GM23248 (cell line): ENCODE measurements around the gene CHN2. TPM values are rescaled to one million over a fixed set of nuclear protein-coding genes. Genes with fewer than 3 reads are reported as not detected.
A peak's percentile ranks its signal among the peaks of the same experiment; 100 is the strongest.

Source experiments
- DNase-seq: peaks from one replicate; pipeline ENCODE4 v3.0.0-alpha.2; 2015
- H2AFZ ChIP-seq: fragments of 200-600 bp; sonication (generic); 2 replicates; pipeline ENCODE4 v1.6.1; 2016; ENCODE audit warnings: antibody characterized with exemption
- H3F3A ChIP-seq: fragments of 200-600 bp; sonication (generic); 2 replicates; pipeline ENCODE4 v1.6.1; 2016; ENCODE audit warnings: mild to moderate bottlenecking, antibody characterized with exemption, mixed run types; ENCODE audit not compliant: insufficient read depth
- H3K27ac ChIP-seq: fragments of 200-600 bp; sonication (generic); 2 replicates; pipeline ENCODE4 v1.5.1; 2016; ENCODE audit warnings: mild to moderate bottlenecking
- H3K27me3 ChIP-seq: fragments of 200-600 bp; sonication (generic); replicated peaks from 2 replicates; pipeline ENCODE4 v1.6.1; 2016; ENCODE audit warnings: mild to moderate bottlenecking; ENCODE audit not compliant: insufficient read depth
- H3K36me3 ChIP-seq: fragments of 200-600 bp; sonication (generic); 2 replicates; pipeline ENCODE4 v1.6.1; 2016; ENCODE audit warnings: low read depth, mild to moderate bottlenecking
- H3K4me1 ChIP-seq: fragments of 200-600 bp; sonication (generic); 2 replicates; pipeline ENCODE4 v1.6.1; 2016; ENCODE audit warnings: mild to moderate bottlenecking; ENCODE audit not compliant: insufficient read depth
- H3K4me2 ChIP-seq: fragments of 200-600 bp; sonication (generic); one replicate; pipeline ENCODE4 v1.6.1; 2016; ENCODE audit warnings: mild to moderate bottlenecking; ENCODE audit not compliant: unreplicated experiment
- H3K4me3 ChIP-seq: fragments of 200-600 bp; sonication (generic); 2 replicates; pipeline ENCODE4 v1.5.1; 2016; ENCODE audit warnings: mild to moderate bottlenecking
- H3K79me2 ChIP-seq: fragments of 200-600 bp; sonication (generic); 2 replicates; pipeline ENCODE4 v1.6.1; 2016; ENCODE audit warnings: mild to moderate bottlenecking; ENCODE audit not compliant: insufficient read depth
- H3K9ac ChIP-seq: fragments of 200-600 bp; sonication (generic); 2 replicates; pipeline ENCODE4 v1.6.1; 2016; ENCODE audit warnings: mild to moderate bottlenecking
- H3K9me2 ChIP-seq: fragments of 200-600 bp; sonication (generic); 2 replicates; pipeline ENCODE4 v1.6.1; 2016; ENCODE audit warnings: mixed run types, mild to moderate bottlenecking, moderate library complexity; ENCODE audit not compliant: insufficient read depth
- H3K9me3 ChIP-seq: fragments of 200-600 bp; sonication (generic); one replicate; pipeline ENCODE4 v1.6.1; 2017; ENCODE audit warnings: low read depth
- H4K20me1 ChIP-seq: fragments of 200-600 bp; sonication (generic); 2 replicates; pipeline ENCODE4 v1.6.0; 2016; ENCODE audit not compliant: insufficient read depth
- EZH2 ChIP-seq: fragments of 200-600 bp; sonication (generic); IDR thresholded peaks from 2 replicates; pipeline ENCODE4 v1.6.1; 2018; ENCODE audit warnings: antibody characterized with exemption, mild to moderate bottlenecking; ENCODE audit not compliant: insufficient read depth, poor library complexity, severe bottlenecking
- EZH2phosphoT487 ChIP-seq: fragments of 200-600 bp; sonication (generic); IDR thresholded peaks from 2 replicates; pipeline ENCODE4 v1.6.1; 2018; ENCODE audit warnings: antibody characterized with exemption, moderate library complexity, mild to moderate bottlenecking, low read depth; ENCODE audit not compliant: insufficient read depth
- WGBS, 2 experiments: methylation state at CpG; one replicate each; pipeline ENCODE4 v1.1.6; 2015 to 2017; ENCODE audit warnings: low lambda C conversion rate in 2 of 2, low coverage in 1 of 2; ENCODE audit errors: missing lambda C conversion rate in 2 of 2; 5-methylcytosine and 5-hydroxymethylcytosine counted together
- in situ Hi-C: fragments of 300-500 bp; cut with MboI; formaldehyde crosslinking; loops from 2 replicates; pipeline ENCODE4 v1.15.0; 2020
- polyA plus RNA-seq: library from polyadenylated mRNA; unstranded; fragments of >200 nt; fragmentation: Nextera tagmentation; extraction: Ambion mirVana; gene quantifications from 2 replicates; pipeline ENCODE4 v1.2.1, GENCODE V29; 2016
- total RNA-seq: library from RNA; depleted of rRNA; stranded (reverse); fragments of >200 nt; shearing (Covaris generic); gene quantifications from 2 replicates; pipeline ENCODE4 v1.2.3, GENCODE V29; 2014

The CHN2 gene
- total and polyA plus RNA-seq, 2 experiments from 2014 or later = 1.5 to 2.3 TPM

- no peak overlapping the region for H3K27ac ChIP-seq
- peak; percentile 9 for DNase-seq
- H3K9me3 ChIP-seq = no peaks in the 10 kb centered on the region
- no peak for TF ChIP-seq EZH2
- no peak for TF ChIP-seq EZH2phosphoT487
- no peak overlapping the region for H3K4me2 ChIP-seq
- H3F3A ChIP-seq = no peaks in the 10 kb centered on the region
- 55 to 65% methylated on average over 1 of the region's 1 CpG for WGBS, 2 experiments
- no peaks in the 10 kb centered on the region for H3K4me1 ChIP-seq
- H3K4me3 ChIP-seq = no peak overlapping the region
- no peaks in the 10 kb centered on the region for H3K79me2 ChIP-seq
- no peak overlapping the region for H3K9ac ChIP-seq
- H3K36me3 ChIP-seq = no peaks in the 10 kb centered on the region
- H3K27me3 ChIP-seq = peaks cover 30% of the 10 kb centered on the region
- no peak overlapping the region for H2AFZ ChIP-seq
- in situ Hi-C loops = no loop called here
- H3K9me2 ChIP-seq = no peaks in the 10 kb centered on the region
- H4K20me1 ChIP-seq = no peaks in the 10 kb centered on the region
Measured at GRCh38 chr7:29239638-29240037, 45.1 kb downstream of the CHN2 start.

- DNase-seq = no peak
- Histone ChIP-seq H3K4me1 (no peaks in the 10 kb centered on the region), H3K27me3 (peaks cover 35% of the 10 kb centered on the region), H3K36me3 (no peaks in the 10 kb centered on the region), H2AFZ (no peak overlapping the region), H3K79me2 (no peaks in the 10 kb centered on the region), H3K4me3 (no peak overlapping the region), H3K27ac (no peak overlapping the region), H4K20me1 (no peaks in the 10 kb centered on the region), H3F3A (no peaks in the 10 kb centered on the region), H3K9me3 (no peaks in the 10 kb centered on the region), H3K9ac (no peak overlapping the region), H3K4me2 (no peak overlapping the region), H3K9me2 (no peaks in the 10 kb centered on the region)
- no peak for TF ChIP-seq EZH2
- TF ChIP-seq EZH2phosphoT487 = no peak
- WGBS, 2 experiments = 48 to 49% methylated on average over 3 of the region's 3 CpGs
- in situ Hi-C loops = no loop called here
Measured at GRCh38 chr7:29242265-29242664, 47.7 kb downstream of the CHN2 start.

GRCh38 chr7:29243910-29244655 lies 49.5 kb downstream of the CHN2 start:
- Histone ChIP-seq H3K27ac (no peak overlapping the region), H3K4me1 (no peaks in the 10 kb centered on the region), H3K79me2 (no peaks in the 10 kb centered on the region), H3K27me3 (peaks cover 33% of the 10 kb centered on the region), H4K20me1 (no peaks in the 10 kb centered on the region), H2AFZ (no peak overlapping the region), H3K9ac (no peak overlapping the region), H3K9me2 (no peaks in the 10 kb centered on the region), H3K9me3 (no peaks in the 10 kb centered on the region), H3K4me2 (no peak overlapping the region), H3K36me3 (no peaks in the 10 kb centered on the region), H3K4me3 (no peak overlapping the region), H3F3A (no peaks in the 10 kb centered on the region)
- in situ Hi-C loops = no loop called here
- TF ChIP-seq EZH2phosphoT487 (no peak), EZH2 (no peak)
- 93% methylated on average over 11 of the region's 11 CpGs for WGBS, 2 experiments
- DNase-seq = no peak

GRCh38 chr7:29247224-29247962 lies 52.8 kb downstream of the CHN2 start:
- H3K9ac ChIP-seq = no peak overlapping the region
- H3K9me2 ChIP-seq = no peaks in the 10 kb centered on the region
- H3K27ac ChIP-seq = no peak overlapping the region
- WGBS, 2 experiments = 52 to 58% methylated on average over 6 of the region's 6 CpGs
- H3K9me3 ChIP-seq = no peaks in the 10 kb centered on the region
- H3F3A ChIP-seq = no peaks in the 10 kb centered on the region
- H4K20me1 ChIP-seq = no peaks in the 10 kb centered on the region
- in situ Hi-C loops = no loop called here
- H3K4me1 ChIP-seq = no peaks in the 10 kb centered on the region
- H3K79me2 ChIP-seq = no peaks in the 10 kb centered on the region
- no peak overlapping the region for H3K4me3 ChIP-seq
- TF ChIP-seq EZH2phosphoT487 (no peak), EZH2 (no peak)
- H3K4me2 ChIP-seq = no peak overlapping the region
- H2AFZ ChIP-seq = no peak overlapping the region
- DNase-seq = no peak
- peaks cover 18% of the 10 kb centered on the region for H3K27me3 ChIP-seq
- no peaks in the 10 kb centered on the region for H3K36me3 ChIP-seq
